Naive thymus-derived CD8-positive, alpha-beta T cell (primary cell): ENCODE results near the gene TRO. TPM values are rescaled to one million over a fixed set of nuclear protein-coding genes. Genes with fewer than 3 reads are reported as not detected.

Experiments
- ATAC-seq, 2 donors: fragments of 150-1000 bp; cut with Tn5 transposase in 1 of 2; sonication (Bioruptor Pico), chemical (Tn5 transposase) in 1 of 2; 1 replicate in 1 of 2; 2 replicates in 1 of 2; pipeline ENCODE4 v1.10.0; 2021; ENCODE audit warnings: mild to moderate bottlenecking in 2 of 2, moderate library complexity in 2 of 2
- POLR2A ChIA-PET: fragments of 350-600 bp; sonication (Branson Sonifier 250); formaldehyde crosslinking; loops from one replicate; lab custom pipeline; 2021; ENCODE audit warnings: antibody characterized with exemption; lab: Charles Lee
- DNase-seq, 10 donors: peaks; one replicate each; pipeline versions ENCODE4 v3.0.0 to v3.0.0-alpha.2; 2020 to 2022
- H3K27ac Mint-ChIP-seq, 10 donors: one replicate each; pipeline ENCODE4 v1.8.0; 2020 to 2022; ENCODE audit warnings: mild to moderate bottlenecking in 10 of 10, mixed read lengths in 10 of 10, moderate library complexity in 4 of 10, inconsistent platforms in 1 of 10
- H3K27me3 Mint-ChIP-seq, 5 donors: one replicate each; pipeline ENCODE4 v1.8.0; 2021 to 2022; ENCODE audit warnings: mixed read lengths in 5 of 5
- H3K36me3 Mint-ChIP-seq, 3 donors: one replicate each; pipeline ENCODE4 v1.8.0; 2020 to 2022; ENCODE audit warnings: mixed read lengths in 3 of 3, mild to moderate bottlenecking in 2 of 3, inconsistent platforms in 1 of 3
- H3K4me1 Mint-ChIP-seq, 4 donors: one replicate each; pipeline ENCODE4 v1.8.0; 2021 to 2022; ENCODE audit warnings: mixed read lengths in 4 of 4
- H3K4me3 Mint-ChIP-seq, 10 donors: one replicate each; pipeline ENCODE4 v1.8.0; 2020 to 2022; ENCODE audit warnings: mild to moderate bottlenecking in 10 of 10, mixed read lengths in 10 of 10, moderate library complexity in 6 of 10, inconsistent platforms in 1 of 10
- H3K9me3 Mint-ChIP-seq, 9 donors: one replicate each; pipeline ENCODE4 v1.8.0; 2020 to 2022; ENCODE audit warnings: mixed read lengths in 9 of 9, mild to moderate bottlenecking in 3 of 9, inconsistent platforms in 1 of 9, moderate library complexity in 1 of 9
- polyA plus RNA-seq, 3 donors: library from polyadenylated mRNA; unstranded; fragments of 300-500 nt; fragmentation: Illumina TruSeq; gene quantifications; one replicate each; pipeline ENCODE4 v1.2.3, GENCODE V29; 2021
- total RNA-seq, 8 experiments: library from RNA in 2 of 8; stranded (reverse) in 2 of 8; gene quantifications; one replicate each; pipeline ENCODE4 v1.2.3 and lab custom pipeline; 2021 to 2026

Gene TRO
- total and polyA plus RNA-seq, 5 experiments from 2014 or later: 0.48 to 4.0 (median 2.6) TPM

DNA sequence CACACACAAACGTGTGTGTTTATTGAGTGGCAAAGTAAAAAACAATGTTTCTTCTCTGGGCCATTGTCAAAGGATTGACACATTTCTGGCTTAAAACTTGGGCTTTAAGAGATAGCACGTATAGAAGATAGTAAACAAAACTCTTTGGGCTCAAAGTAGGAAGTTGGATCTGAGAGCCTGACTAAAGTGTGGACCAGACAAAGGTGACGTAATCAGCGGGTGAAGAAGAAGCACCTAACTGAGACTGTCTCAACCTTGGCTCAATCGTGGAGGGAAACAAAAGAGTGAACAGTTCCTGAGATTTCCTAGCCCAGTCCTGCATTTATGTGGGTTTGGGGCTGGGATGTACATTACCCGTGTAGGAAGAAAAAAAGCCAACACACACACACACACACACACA, 59.7 kb downstream of the TRO start:
- Mint-ChIP-seq H3K27ac (no peak overlapping the region), H3K36me3 (peaks cover 0 to 8% (median 2%) of the 10 kb centered on the region in 3 donors), H3K4me1 (no peaks in the 10 kb centered on the region), H3K27me3 (no peaks in the 10 kb centered on the region), H3K4me3 (no peak overlapping the region), H3K9me3 (peaks cover 0 to 4% (median 0%) of the 10 kb centered on the region in 9 donors)
- ATAC-seq (no peak), DNase-seq (no peak)
- POLR2A ChIA-PET: interaction anchor here (0.7 kb wide), 1 partner anchor 26 kb away, joined by 3 read pairs; no protein-coding TSS in a partner anchor

Other genes with a start within 250 kb of the TRO start
- gene ITIH6, start 122.6 kb upstream of the TRO start, total RNA-seq: not detected
- not detected for gene ITIH6, start 122.6 kb upstream of the TRO start, polyA plus RNA-seq
- 100 to 1,000 TPM; 123 TPM for gene MAGED2, start 113.1 kb upstream of the TRO start, total RNA-seq
- 100 to 1,000 TPM; 132 to 152 (median 135) TPM for gene MAGED2, start 113.1 kb upstream of the TRO start, polyA plus RNA-seq
- gene PFKFB1, start 73.4 kb downstream of the TRO start, total RNA-seq: 1 to 10 TPM in 1 of 2 experiments, under 1 TPM in 1; 0.44 to 1.1 TPM
- under 1 TPM; 0.16 to 0.31 (median 0.26) TPM for gene PFKFB1, start 73.4 kb downstream of the TRO start, polyA plus RNA-seq
- 10 to 100 TPM; 13.5 to 14.0 TPM for gene APEX2, start 79.5 kb downstream of the TRO start, total RNA-seq
- 10 to 100 TPM; 20.4 to 21.6 (median 21.2) TPM for gene APEX2, start 79.5 kb downstream of the TRO start, polyA plus RNA-seq
- gene ALAS2, start 110.2 kb downstream of the TRO start, total RNA-seq: not detected
- gene ALAS2, start 110.2 kb downstream of the TRO start, polyA plus RNA-seq: not detected
- under 1 TPM in 1 of 2 experiments, not detected in 1; 0.99 TPM for gene PAGE2B, start 154.2 kb downstream of the TRO start, total RNA-seq
- gene PAGE2B, start 154.2 kb downstream of the TRO start, polyA plus RNA-seq: not detected
- not detected for gene PAGE2, start 168.2 kb downstream of the TRO start, total RNA-seq
- gene PAGE2, start 168.2 kb downstream of the TRO start, polyA plus RNA-seq: not detected